Astrocyte of the cerebellum (primary cell): ENCODE results near the gene COX11.

Experiments used
- DNase-seq: peaks from one replicate; pipeline ENCODE4 v3.0.0-alpha.2; 2011; ENCODE audit warnings: low read depth
- H3K4me3 ChIP-seq: 2 replicates; pipeline ENCODE4 v1.5.1; 2011; ENCODE audit warnings: mild to moderate bottlenecking, low read depth, low read length, moderate library complexity
- CTCF ChIP-seq: IDR thresholded peaks from 2 replicates; pipeline ENCODE4 v1.5.1; 2012; ENCODE audit warnings: low read length, low read depth, moderate library complexity, mild to moderate bottlenecking; ENCODE audit errors: missing control alignments
- in situ Hi-C: cut with HindIII; loops from 2 replicates; pipeline ENCODE4 v1.10.0; 2017; ENCODE audit warnings: low sequenced_read_pairs

Gene COX11

GRCh38 chr17:54919425-54919824 lies 49.0 kb downstream of the COX11 start:
- no peak for TF ChIP-seq CTCF
- in situ Hi-C loops: no loop called here
- DNase-seq: no peak
- H3K4me3 ChIP-seq: no peak overlapping the region

- no peak overlapping the region for H3K4me3 ChIP-seq
- no peak for DNase-seq
- TF ChIP-seq CTCF: no peak
- in situ Hi-C loops: no loop called here
Measured at GRCh38 chr17:54916721-54917120, 51.7 kb downstream of the COX11 start.
